Coronary artery (tissue), 2 donors: ENCODE data around the gene METTL21A.

Source experiments
- DNase-seq: peaks from one replicate; pipeline ENCODE4 v3.0.0-alpha.2; 2017; ENCODE audit warnings: low spot score
- H3K27ac ChIP-seq, 2 donors: fragments of 200-600 bp; sonication (generic); one replicate each; pipeline ENCODE4 v1.5.1; 2016 to 2019
- H3K4me3 ChIP-seq: fragments of 200-600 bp; sonication (generic); 2 replicates; pipeline ENCODE4 v1.5.1; 2016; ENCODE audit warnings: mild to moderate bottlenecking, moderate library complexity
- TF ChIP-seq, protein P1 (sequence below): fragments of 200-600 bp; sonication (generic); IDR thresholded peaks from one replicate; pipeline ENCODE4 v1.5.1; 2019; ENCODE audit warnings: antibody characterized with exemption

The METTL21A gene

DNA sequence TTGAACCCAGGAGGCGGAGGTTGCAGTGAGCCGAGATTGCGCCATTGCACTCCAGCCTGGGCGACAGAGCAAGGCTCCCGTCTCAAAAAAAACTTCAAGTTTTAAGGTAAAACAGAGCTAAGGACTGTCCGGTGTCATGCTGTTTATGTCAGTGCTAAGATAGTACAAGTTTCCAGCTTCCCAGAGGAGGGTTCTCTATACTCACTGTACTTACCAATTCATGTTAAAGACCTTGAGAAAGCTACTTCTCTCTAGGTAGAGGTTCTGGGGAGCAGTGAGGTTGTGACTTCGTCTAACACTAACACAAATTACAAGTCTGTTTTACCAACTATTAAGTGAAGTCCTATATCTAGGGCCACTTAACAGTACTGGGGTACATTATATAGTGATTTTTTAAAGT lies 18.8 kb downstream of the METTL21A start:
- no peak overlapping the region for H3K27ac ChIP-seq
- no peak for DNase-seq
- TF ChIP-seq, protein P1, sequence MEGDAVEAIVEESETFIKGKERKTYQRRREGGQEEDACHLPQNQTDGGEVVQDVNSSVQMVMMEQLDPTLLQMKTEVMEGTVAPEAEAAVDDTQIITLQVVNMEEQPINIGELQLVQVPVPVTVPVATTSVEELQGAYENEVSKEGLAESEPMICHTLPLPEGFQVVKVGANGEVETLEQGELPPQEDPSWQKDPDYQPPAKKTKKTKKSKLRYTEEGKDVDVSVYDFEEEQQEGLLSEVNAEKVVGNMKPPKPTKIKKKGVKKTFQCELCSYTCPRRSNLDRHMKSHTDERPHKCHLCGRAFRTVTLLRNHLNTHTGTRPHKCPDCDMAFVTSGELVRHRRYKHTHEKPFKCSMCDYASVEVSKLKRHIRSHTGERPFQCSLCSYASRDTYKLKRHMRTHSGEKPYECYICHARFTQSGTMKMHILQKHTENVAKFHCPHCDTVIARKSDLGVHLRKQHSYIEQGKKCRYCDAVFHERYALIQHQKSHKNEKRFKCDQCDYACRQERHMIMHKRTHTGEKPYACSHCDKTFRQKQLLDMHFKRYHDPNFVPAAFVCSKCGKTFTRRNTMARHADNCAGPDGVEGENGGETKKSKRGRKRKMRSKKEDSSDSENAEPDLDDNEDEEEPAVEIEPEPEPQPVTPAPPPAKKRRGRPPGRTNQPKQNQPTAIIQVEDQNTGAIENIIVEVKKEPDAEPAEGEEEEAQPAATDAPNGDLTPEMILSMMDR: no peak
- H3K4me3 ChIP-seq: no peak overlapping the region

DNA sequence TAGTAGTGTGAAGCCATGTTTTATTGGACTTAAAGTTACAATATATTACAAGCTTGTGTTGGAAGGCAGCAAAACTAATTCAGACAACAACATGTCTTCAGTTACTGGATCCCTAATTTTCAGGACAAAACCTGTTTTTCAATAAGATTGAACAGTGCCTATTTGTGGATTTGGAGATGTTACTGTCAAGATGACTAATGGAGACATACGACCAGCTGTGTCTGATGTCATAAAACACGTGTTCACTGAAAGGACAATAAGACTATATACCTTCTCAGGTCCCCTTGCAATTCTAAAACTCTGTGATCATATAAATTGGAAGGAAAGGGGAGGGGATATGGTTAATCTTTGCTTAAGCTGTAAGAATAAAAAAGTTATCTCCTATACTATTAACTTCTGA lies 21.7 kb downstream of the METTL21A start:
- no peak overlapping the region for H3K27ac ChIP-seq
- no peak overlapping the region for H3K4me3 ChIP-seq
- TF ChIP-seq, protein P1: no peak
- DNase-seq: no peak

DNA sequence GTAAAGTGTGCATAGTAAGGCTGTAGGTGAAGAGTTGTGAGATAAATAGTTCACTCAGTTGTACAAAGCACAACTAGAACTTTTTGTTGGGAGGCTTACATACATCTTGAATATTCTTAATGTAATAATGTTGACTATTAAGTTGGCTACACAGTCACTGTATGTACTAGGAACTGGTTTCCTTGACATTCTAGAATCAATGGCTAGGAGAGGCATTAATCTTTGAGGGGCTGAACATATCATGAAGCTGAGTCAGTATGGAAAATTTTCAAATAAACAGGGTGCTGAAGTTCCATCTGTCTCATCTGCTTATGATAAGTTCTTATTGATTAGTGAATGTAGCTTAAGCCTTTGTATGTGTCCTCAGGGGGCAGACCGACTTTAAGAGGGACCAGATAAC lies 23.4 kb downstream of the METTL21A start:
- TF ChIP-seq, protein P1: no peak
- no peak overlapping the region for H3K27ac ChIP-seq
- no peak for DNase-seq
- no peak overlapping the region for H3K4me3 ChIP-seq

DNA sequence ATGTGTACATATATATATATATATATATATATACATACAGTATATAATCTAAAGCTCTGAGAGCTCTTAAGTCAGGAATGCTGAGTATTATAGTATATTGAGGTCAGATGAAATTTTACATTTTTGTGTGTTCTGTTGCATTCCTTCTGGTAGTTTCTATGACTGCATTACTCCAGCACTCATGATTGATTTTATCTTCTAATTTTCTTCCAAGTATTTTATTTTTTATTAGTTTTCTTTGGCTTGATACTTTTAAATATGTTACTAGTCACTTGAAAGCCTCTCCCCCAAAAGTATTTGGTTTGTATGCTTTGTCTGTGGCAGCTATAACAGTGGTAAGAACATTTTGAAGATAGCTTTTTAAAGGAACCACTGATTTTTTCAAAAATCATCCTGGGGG lies 25.0 kb downstream of the METTL21A start:
- Histone ChIP-seq H3K27ac (no peak overlapping the region), H3K4me3 (no peak overlapping the region)
- TF ChIP-seq, protein P1: no peak
- DNase-seq: no peak

DNA sequence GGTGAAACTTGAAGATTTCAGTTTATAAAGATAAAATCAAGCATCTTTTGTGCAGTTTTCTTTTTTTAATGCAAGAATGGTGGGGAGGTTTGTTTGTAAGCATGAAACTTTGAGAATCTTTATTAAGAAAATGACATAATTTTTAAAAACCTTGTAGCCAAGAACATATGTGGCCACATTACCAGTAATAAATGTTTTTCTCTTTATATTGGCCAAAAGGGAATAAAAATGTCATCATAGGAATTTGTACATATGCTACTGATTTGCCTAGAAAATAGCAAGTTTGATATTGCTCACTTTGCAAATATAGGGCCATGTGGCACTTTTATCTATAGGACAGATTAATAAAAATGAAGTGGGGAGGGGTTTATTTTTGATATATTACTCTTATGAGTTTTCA lies 25.6 kb downstream of the METTL21A start:
- no peak for DNase-seq
- TF ChIP-seq, protein P1: no peak
- no peak overlapping the region for H3K4me3 ChIP-seq
- no peak overlapping the region for H3K27ac ChIP-seq

DNA sequence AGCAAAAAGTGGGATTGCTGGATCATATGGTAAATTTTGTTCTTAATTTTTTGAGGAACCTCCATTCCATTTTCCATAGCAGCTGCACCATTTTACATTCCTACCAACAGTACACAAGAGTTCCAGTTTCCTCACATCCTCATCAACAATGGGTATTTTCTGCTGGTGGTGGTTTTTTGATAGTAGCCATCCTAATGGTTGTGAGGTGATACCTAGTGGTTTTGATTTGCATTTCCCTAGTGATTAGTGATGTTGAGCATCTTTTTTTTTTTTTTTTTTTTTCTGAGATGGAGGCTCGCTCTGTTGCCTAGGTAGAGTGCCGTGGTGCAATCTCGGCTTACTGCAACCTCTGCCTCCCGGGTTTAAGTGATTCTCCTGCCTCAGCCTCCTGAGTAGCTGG lies 30.5 kb downstream of the METTL21A start:
- Histone ChIP-seq H3K4me3 (no peak overlapping the region), H3K27ac (no peak overlapping the region)
- TF ChIP-seq, protein P1: no peak
- no peak for DNase-seq

DNA sequence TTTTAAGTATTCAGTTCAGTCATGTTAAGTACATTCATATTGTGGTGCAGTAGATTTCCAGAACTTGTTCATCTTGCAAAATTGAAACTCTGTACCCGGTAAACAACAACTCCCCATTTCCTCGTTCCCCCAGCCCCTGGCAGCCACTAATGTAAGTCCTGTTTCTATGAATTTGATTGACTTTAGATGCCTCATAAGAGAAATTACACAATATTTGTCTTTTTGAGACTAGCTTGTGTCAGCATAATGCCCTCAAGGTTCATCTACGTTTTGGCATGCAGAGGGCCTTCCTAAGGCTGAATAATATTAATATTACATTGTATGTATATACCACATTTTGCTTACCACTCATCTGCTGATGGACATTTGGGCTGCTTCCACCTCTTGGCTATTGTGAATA lies 30.9 kb downstream of the METTL21A start:
- no peak for DNase-seq
- Histone ChIP-seq H3K27ac (no peak overlapping the region), H3K4me3 (no peak overlapping the region)
- TF ChIP-seq, protein P1: no peak
